BE2C (cell line): ENCODE results near the gene DOK7.

Experiments
- DNase-seq: peaks from one replicate; pipeline ENCODE4 v3.0.0-alpha.2; 2020
- H3K27me3 ChIP-seq: fragments of 250-450 bp; sonication (Bioruptor Pico); 2 replicates; pipeline ENCODE4 v1.5.1; 2020; ENCODE audit warnings: mild to moderate bottlenecking
- H3K36me3 ChIP-seq: fragments of 250-450 bp; sonication (Bioruptor Pico); 2 replicates; pipeline ENCODE4 v1.5.1; 2020; ENCODE audit warnings: mild to moderate bottlenecking
- H3K4me1 ChIP-seq: fragments of 250-450 bp; sonication (Bioruptor Pico); 2 replicates; pipeline ENCODE4 v1.5.1; 2020
- H3K4me3 ChIP-seq: 2 replicates; pipeline ENCODE4 v1.5.1; 2011; ENCODE audit warnings: low read depth, low read length
- H3K9me3 ChIP-seq: fragments of 250-450 bp; sonication (Bioruptor Pico); 2 replicates; pipeline ENCODE4 v1.5.1; 2020
- TF ChIP-seq, protein P1 (sequence below): IDR thresholded peaks from 2 replicates; pipeline ENCODE4 v1.5.1; 2012; ENCODE audit warnings: mild to moderate bottlenecking, low read depth, low read length

Gene DOK7

GRCh38 chr4:3464349-3464905 is 1.3 kb downstream of the DOK7 start:
- H3K36me3 ChIP-seq = no peaks in the 10 kb centered on the region
- H3K4me1 ChIP-seq = peaks cover 5% of the 10 kb centered on the region
- no peak overlapping the region for H3K4me3 ChIP-seq
- DNase-seq = no peak
- TF ChIP-seq, protein P1, sequence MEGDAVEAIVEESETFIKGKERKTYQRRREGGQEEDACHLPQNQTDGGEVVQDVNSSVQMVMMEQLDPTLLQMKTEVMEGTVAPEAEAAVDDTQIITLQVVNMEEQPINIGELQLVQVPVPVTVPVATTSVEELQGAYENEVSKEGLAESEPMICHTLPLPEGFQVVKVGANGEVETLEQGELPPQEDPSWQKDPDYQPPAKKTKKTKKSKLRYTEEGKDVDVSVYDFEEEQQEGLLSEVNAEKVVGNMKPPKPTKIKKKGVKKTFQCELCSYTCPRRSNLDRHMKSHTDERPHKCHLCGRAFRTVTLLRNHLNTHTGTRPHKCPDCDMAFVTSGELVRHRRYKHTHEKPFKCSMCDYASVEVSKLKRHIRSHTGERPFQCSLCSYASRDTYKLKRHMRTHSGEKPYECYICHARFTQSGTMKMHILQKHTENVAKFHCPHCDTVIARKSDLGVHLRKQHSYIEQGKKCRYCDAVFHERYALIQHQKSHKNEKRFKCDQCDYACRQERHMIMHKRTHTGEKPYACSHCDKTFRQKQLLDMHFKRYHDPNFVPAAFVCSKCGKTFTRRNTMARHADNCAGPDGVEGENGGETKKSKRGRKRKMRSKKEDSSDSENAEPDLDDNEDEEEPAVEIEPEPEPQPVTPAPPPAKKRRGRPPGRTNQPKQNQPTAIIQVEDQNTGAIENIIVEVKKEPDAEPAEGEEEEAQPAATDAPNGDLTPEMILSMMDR = no peak
- H3K27me3 ChIP-seq = no peaks in the 10 kb centered on the region
- no peaks in the 10 kb centered on the region for H3K9me3 ChIP-seq

DNA sequence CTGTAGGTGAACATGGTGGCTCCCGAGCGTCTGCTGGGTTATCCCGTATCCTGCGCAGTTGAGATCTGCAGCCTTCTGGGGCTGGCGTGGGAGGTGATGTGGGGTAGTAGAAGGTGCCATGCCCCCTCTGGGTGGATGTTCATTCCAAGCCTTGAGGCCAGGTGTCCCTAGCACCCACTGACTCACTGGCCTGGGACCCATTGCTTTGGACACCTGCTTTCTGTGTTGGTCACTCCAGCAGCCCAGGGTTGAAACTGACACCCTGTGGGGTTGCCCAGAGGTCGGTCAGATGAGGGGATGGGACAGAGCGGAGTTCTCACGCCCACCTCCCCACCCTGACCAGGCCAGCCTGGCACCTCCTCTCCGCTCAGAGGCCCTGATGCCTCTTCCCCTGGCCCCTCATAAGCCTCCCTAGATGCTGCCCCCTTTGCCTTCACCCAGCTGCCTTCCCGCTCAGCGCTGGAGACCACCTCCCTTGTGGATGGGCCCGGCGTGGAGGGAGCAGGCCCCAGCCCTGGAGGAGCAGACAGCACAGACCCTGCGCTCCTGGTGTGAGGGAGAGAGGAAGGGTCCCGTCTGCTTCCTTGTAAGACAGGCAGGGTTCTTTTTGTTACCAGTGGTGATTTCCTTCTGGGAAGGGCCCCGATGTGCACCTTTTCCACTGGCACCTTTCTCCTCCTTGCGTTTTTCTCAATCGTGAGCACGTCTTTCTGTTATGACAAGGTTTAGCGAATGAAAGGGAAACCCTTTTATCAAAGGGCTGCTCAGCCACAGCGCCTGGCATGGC is 2.0 kb downstream of the DOK7 start:
- Histone ChIP-seq H3K9me3 (no peaks in the 10 kb centered on the region), H3K36me3 (no peaks in the 10 kb centered on the region), H3K4me3 (no peak overlapping the region), H3K4me1 (peaks cover 5% of the 10 kb centered on the region), H3K27me3 (no peaks in the 10 kb centered on the region)
- TF ChIP-seq, protein P1 = no peak
- DNase-seq = no peak

DNA sequence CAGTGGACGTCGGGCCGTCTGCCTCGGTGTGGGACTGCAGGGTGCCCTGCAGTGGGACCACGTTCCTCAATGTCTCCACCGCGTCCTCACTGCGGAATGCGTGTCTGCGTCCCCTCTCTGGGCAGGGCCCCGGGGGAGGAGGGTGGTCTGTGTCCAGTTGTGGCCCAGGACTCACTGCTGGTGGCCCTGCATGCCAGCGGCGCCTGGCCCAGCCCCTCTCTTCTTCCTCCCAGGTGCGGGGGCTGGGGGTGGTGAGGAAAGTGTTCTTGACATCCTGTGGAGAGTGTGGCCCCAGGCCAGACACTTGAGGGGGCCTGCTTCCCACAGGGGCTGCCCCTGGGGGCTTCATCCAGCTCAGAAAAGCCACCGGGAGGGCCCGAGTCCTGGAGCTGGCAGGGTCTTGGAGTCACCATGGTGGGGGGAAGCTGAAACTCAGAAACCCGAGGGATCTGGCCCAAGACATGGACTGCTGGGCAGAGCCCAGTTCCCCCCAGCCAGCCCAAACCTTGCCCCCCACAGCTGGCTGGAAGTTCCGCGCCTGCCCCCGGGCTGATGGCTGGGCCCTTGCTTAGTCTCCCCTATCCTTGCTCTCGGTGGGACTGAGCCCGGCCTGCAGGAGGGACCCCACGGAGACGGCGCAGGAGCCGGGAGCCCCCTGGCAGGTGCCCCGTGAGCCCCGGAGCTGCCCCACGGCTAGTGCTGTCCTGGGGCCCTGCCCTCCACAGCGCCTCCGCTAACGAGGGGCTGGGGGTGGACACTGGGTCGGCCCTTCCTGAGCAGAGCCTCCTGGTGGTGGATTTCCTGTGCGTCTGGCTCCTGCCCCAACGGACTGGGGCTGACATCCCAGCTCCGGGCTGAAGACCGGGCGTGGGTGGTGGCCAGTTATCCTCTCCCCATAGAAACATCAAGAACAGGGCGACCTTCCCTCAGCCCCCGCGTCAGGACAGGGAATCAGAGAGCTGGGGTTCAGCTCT is 2.9 kb downstream of the DOK7 start:
- TF ChIP-seq, protein P1 = no peak
- Histone ChIP-seq H3K36me3 (no peaks in the 10 kb centered on the region), H3K4me1 (peaks cover 5% of the 10 kb centered on the region), H3K27me3 (no peaks in the 10 kb centered on the region), H3K9me3 (no peaks in the 10 kb centered on the region), H3K4me3 (no peak overlapping the region)
- DNase-seq = no peak

- no peaks in the 10 kb centered on the region for H3K36me3 ChIP-seq
- no peak for DNase-seq
- H3K9me3 ChIP-seq = no peaks in the 10 kb centered on the region
- H3K4me1 ChIP-seq = peaks cover 2% of the 10 kb centered on the region
- H3K27me3 ChIP-seq = no peaks in the 10 kb centered on the region
- no peak overlapping the region for H3K4me3 ChIP-seq
- TF ChIP-seq, protein P1 = no peak
Measured at GRCh38 chr4:3466691-3467600, 3.8 kb downstream of the DOK7 start.

DNA sequence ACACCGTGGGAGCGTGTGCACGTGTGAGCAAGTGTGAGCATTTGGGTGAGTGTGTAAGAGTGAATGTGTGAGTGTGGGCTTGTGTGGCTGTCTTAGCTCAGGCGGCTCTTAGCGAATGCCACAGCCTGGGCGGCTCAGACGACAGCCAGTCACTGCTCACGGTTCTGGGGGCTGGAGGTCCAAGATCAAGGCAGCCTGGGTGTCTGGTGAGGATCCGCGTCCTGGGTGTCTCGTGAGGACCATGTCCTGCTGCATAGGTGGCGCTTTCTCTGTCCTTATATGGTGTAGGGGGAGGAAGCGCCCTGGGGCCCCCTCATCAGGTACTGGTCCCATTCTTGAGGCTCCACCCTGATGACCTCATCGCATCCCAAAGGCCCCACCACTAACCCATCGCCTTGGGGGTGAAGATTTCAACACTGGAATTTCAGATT is 4.5 kb downstream of the DOK7 start:
- no peaks in the 10 kb centered on the region for H3K4me1 ChIP-seq
- no peaks in the 10 kb centered on the region for H3K27me3 ChIP-seq
- DNase-seq = no peak
- H3K4me3 ChIP-seq = no peak overlapping the region
- TF ChIP-seq, protein P1 = no peak
- H3K36me3 ChIP-seq = no peaks in the 10 kb centered on the region
- H3K9me3 ChIP-seq = no peaks in the 10 kb centered on the region
